Stimulated activated CD4-positive, alpha-beta T cell treated with anti-CD3 and anti-CD28 coated beads, Interleukin-12 subunit alpha, Interleukin-12 subunit beta, amount 100 ng/mL, for 4 hours (primary cell): Measurements from ENCODE around the gene OR2D3.
"Not testable (repeated sequence)": the region's sequence is repeated elsewhere in the genome, so short reads cannot be mapped to it uniquely, and the experiment has no call there.

Experiments used
- DNase-seq: peaks from one replicate; pipeline ENCODE4 v3.0.0-alpha.2; 2020

Gene OR2D3

GRCh38 chr11:6920702-6921101 lies at the start of gene OR2D3:
TSS of gene OR2D3 (plus strand) at chr11:6921002. CDS start at chr11:6921002, 0 bp downstream.
- DNase-seq = no peak

GRCh38 chr11:6871278-6871677 lies 49.5 kb upstream of the OR2D3 start:
- no peak for DNase-seq

- no peak for DNase-seq
Observed at GRCh38 chr11:6875761-6876160, 45.0 kb upstream of the OR2D3 start.

GRCh38 chr11:6876325-6876724 lies 44.5 kb upstream of the OR2D3 start, which contains the start of gene OR10A4:
TSS of gene OR10A4 (plus strand) at chr11:6876625. CDS start at chr11:6876648, 23 bp downstream.
- no peak for DNase-seq

- DNase-seq = no peak
Observed at GRCh38 chr11:6876914-6877313, 43.9 kb upstream of the OR2D3 start.

- no peak for DNase-seq
Observed at GRCh38 chr11:6882751-6883150, 38.1 kb upstream of the OR2D3 start.

GRCh38 chr11:6887711-6888110 lies 33.1 kb upstream of the OR2D3 start:
- DNase-seq = not testable (repeated sequence)

GRCh38 chr11:6888830-6889229 lies 32.0 kb upstream of the OR2D3 start:
- no peak for DNase-seq

GRCh38 chr11:6889835-6890234 lies 31.0 kb upstream of the OR2D3 start:
- DNase-seq = no peak

GRCh38 chr11:6892400-6892799 lies 28.4 kb upstream of the OR2D3 start, which contains the start of gene OR2D2:
TSS of gene OR2D2 (minus strand) at chr11:6892500. CDS start at chr11:6892500, 0 bp downstream.
- DNase-seq = no peak

GRCh38 chr11:6894097-6894496 lies 26.7 kb upstream of the OR2D3 start:
- no peak for DNase-seq

- no peak for DNase-seq
Observed at GRCh38 chr11:6895010-6895409, 25.8 kb upstream of the OR2D3 start.

GRCh38 chr11:6898911-6899310 lies 21.9 kb upstream of the OR2D3 start:
- DNase-seq = no peak

GRCh38 chr11:6900327-6900999 lies 20.3 kb upstream of the OR2D3 start:
- no peak for DNase-seq

- DNase-seq = not testable (repeated sequence)
Observed at GRCh38 chr11:6904804-6905203, 16.0 kb upstream of the OR2D3 start.

- DNase-seq = no peak
Observed at GRCh38 chr11:6911378-6911777, 9.4 kb upstream of the OR2D3 start.

- DNase-seq = no peak
Observed at GRCh38 chr11:6911948-6912347, 8.9 kb upstream of the OR2D3 start.

- DNase-seq = no peak
Observed at GRCh38 chr11:6919698-6920097, 1.1 kb upstream of the OR2D3 start.

GRCh38 chr11:6925007-6925577 lies 4.3 kb downstream of the OR2D3 start:
- DNase-seq = no peak

GRCh38 chr11:6925636-6926207 lies 4.9 kb downstream of the OR2D3 start:
- no peak for DNase-seq

- peak; percentile 17 for DNase-seq
Observed at GRCh38 chr11:6926208-6927029, 5.6 kb downstream of the OR2D3 start, which contains the start of gene ZNF215. TSS of gene ZNF215 (plus strand) at chr11:6926426. CDS start at chr11:6932273, 5,847 bp downstream.

- no peak for DNase-seq
Observed at GRCh38 chr11:6927030-6927617, 6.3 kb downstream of the OR2D3 start.

- DNase-seq = no peak
Observed at GRCh38 chr11:6928916-6929315, 8.1 kb downstream of the OR2D3 start.
